Measurements from ENCODE around the gene TOM1L2.
A peak's percentile ranks its signal among the peaks of the same experiment; 100 is the strongest.
"Not testable (repeated sequence)": the region's sequence is repeated elsewhere in the genome, so short reads cannot be mapped to it uniquely, and the experiment has no call there.

Gene TOM1L2

DNA sequence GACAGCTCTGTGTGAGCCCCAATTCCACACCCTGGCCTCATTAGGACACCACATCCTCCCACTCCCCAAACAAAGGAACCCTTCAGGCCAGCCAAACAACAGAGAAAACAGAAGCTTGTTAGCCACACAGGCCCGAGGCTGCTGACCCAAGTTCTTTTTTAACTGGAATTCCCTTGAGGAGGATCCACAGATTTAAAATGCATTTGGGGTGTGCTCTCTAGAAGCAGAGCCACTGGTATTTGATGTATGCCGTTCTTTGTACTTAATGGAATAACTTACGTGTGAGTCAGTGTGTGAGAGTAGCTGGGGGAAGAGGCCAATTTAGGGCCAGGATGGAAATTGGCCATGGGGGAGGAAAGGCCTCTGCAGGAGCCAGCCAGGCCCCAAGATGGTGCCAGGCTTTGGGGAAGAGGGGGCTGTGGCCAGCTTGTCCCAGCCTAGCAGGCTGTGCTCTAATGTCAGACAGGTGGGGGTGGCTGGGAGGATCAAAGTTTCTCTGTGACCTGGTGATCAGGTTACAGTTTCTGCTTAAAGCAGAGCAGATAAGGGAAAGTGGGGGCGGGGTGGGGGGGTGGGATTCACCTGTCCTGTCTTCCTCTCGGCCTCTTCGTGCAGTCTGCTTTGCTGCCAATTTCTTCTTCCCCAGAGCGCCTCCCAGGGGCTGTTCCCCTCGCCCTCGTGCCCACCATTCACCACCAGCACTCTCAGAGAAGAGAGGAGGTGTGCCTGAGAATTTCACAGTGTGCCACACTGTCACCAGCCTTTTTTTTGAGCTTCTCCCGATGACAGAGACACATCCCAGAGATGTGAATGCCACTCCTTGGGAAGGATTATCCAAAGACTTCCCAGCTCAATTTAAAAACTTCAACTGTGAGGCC lies 50.8 kb downstream of the TOM1L2 start:
- DNase-seq = no peak

DNA sequence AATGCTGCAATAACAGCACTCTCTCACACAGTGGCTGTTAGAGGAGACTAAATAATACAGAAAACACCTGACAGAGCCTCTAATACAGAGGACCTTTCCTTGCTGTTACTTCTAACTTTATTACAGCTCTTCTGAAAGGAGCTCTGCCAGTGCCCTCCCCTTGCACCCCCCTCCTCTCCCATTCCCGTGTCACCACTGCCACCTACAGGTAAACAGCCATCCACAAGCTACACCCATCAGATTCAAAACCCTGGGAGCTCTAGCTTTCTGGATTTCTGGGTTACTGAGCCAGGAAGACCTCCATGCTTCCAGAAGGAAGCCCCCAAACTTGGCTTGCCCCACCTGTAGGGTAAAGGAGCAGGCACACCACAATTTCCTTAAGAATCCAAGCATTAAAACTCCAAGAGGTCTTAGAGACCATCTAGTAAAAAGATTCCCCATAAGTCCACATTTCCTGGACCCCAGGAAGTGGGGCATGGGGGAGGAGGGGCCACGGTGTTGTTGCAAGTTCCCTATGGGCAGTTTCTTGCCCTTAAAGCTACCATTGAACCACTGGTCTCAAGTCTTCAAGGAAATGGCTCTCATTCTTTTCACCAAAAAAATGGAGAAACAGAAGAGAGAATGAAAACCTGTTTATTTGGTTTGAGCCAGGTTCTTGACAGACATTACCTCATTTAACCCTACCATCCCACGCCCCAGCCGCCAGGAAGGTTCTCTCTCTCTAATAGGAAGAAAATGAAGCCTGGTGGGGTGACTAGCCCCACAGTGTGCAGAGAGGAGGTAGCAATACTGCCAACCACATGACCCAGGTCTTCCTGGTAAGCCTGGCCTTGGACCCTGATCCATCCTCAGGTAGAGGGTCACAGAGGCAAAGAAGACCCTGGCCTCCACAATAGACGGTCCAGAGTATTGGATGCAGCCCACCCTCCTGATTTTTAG lies 52.8 kb downstream of the TOM1L2 start:
- peak; percentile 13 to 46 (median 28) for DNase-seq

DNA sequence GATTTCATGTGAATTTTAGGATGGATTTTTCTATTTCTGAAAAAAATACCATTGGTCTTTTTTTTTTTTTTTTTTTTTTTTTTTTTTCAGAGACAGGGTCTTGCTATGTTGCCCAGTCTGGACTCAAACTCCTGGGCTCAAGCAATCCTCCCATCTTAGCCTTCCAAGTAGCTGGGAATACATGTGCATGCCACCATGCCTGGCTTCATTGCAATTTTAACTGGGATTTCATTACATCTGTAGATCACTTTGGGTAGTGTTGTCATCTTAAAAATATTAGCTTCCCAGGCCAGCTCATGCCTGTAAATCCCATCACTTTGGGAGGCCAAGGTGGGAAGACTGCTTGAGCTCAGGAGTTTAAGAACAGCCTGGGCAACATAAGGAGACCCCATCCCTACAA lies 54.8 kb downstream of the TOM1L2 start:
- DNase-seq = no peak

DNA sequence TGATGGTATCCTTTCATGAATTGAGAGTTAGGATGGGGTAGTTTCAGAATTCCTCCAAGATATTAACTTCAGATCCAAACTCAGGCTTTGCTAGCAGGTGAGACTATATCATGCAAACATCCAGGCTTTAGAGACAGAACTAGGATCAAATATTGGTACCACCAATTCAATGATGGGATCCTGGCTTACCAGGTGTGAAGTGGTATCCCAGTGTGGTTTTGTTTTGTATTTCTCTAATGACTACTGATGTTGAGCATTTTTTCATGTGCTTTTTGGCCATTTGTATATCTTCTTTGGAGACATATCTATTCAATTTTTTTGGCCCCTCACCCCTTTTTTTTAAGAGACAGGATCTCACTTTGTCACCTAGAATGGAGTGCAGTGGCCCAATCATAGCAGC lies 57.0 kb downstream of the TOM1L2 start:
- no peak for DNase-seq

GRCh38 chr17:17913695-17914332 lies 58.4 kb downstream of the TOM1L2 start:
- peak in 1 of 4 experiments; percentile 10 for DNase-seq

GRCh38 chr17:17912336-17912735 lies 59.9 kb downstream of the TOM1L2 start:
- DNase-seq = not testable (repeated sequence)

GRCh38 chr17:17911001-17911613 lies 61.1 kb downstream of the TOM1L2 start:
- DNase-seq = no peak

DNA sequence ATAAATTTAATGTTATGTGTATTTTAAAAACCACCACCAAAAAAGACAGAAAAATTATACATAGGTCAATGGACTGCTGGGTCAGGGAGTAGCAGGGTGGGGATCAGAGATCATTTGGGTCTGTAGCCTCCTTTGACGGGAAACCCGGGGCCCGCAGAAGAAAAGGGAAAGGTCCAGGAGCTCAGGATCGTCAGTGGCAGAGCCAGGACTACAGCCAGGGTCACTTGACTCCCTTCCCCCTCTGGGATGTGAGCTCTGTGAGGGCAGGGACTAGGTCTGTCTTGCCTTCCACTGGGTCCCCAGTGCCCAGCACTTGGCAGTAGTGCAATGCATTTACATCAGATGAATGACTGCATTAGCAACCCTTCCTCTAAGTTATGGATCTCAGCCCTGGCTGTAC lies 62.1 kb downstream of the TOM1L2 start:
- no peak for DNase-seq

DNA sequence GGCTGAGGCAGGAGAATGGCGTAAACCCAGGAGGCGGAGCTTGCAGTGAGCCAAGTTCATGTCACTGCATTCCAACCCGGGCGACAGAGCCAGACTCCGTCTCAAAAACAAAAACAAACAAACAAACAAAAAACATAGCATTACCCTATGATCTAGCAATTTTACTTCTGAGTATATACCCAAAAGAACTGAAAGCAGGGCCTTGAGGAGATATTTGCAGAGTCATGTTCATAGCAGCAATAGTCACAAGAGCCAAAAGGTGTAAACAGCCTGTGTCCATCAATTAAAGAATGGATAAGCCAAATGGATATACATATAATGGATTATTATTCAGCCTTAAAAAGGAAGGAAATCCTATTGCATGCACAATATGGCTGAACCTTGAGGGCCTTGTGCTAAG lies 63.1 kb downstream of the TOM1L2 start:
- DNase-seq = no peak

GRCh38 chr17:17907469-17907868 lies 64.7 kb downstream of the TOM1L2 start:
- no peak for DNase-seq

- DNase-seq = no peak
Observed at GRCh38 chr17:17906418-17907215, 65.6 kb downstream of the TOM1L2 start.

GRCh38 chr17:17905036-17905320 lies 67.2 kb downstream of the TOM1L2 start:
- no peak for DNase-seq

DNA sequence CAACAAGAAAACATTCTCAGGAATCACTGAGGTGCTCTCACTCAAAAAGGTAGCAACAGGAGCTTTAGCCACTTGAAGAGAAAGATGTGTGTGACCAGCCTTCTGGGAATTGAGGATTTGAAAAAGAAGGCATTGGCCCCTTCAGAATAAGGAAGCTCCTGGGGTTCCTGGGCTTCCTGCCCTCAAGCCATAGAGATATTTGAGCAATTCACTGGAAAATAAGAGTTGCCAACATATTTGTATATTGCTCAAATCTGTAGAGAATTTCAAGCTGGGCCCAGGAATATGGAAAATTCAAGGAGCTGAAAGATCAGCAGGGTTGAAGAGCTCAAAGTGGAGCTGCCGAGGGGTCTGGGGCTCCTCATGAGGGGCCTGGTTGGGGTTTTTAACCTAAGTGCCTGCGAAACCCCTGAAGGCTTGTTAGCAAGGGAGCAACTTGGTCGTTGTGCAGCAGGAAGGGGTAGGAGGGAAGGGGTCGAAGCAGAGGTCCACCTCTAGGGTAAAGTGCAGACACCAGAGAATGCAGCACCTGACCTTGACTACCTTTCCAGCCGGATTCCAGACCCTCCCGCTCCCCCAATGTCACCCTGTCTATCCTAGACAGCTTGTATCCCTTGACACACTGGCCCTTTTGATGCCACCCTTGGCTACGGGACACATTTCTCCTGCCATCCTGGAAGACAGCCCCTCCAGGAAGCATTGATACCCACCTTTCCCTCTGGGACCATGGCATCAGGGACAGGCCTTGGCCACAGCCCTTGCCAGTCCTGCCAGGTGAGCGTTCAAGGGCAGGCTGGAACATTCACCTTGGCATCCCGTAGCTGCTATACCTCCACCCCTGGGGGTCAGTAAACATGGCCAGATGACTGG lies 67.8 kb downstream of the TOM1L2 start:
- DNase-seq = no peak

- DNase-seq = no peak
Observed at GRCh38 chr17:17902877-17903276, 69.3 kb downstream of the TOM1L2 start.

DNA sequence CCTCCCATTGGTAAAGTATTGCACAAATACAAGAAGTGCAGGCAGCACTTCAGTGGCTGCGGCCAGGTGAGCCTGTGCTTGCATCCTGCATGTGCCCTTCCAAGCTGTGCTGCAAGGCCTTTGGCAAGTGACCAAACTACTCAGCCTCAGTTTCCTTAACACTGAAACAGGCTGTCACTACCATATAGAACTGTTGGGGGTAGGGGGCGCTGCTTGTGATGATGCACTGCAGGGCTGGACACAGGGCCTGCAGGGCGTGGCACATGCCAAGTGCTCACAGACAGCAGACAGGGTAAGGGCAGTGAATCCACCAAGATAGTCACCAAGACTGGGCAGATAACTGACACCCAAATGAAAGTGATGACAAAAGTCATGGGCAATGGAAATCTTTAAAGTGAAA lies 69.8 kb downstream of the TOM1L2 start:
- no peak for DNase-seq

DNA sequence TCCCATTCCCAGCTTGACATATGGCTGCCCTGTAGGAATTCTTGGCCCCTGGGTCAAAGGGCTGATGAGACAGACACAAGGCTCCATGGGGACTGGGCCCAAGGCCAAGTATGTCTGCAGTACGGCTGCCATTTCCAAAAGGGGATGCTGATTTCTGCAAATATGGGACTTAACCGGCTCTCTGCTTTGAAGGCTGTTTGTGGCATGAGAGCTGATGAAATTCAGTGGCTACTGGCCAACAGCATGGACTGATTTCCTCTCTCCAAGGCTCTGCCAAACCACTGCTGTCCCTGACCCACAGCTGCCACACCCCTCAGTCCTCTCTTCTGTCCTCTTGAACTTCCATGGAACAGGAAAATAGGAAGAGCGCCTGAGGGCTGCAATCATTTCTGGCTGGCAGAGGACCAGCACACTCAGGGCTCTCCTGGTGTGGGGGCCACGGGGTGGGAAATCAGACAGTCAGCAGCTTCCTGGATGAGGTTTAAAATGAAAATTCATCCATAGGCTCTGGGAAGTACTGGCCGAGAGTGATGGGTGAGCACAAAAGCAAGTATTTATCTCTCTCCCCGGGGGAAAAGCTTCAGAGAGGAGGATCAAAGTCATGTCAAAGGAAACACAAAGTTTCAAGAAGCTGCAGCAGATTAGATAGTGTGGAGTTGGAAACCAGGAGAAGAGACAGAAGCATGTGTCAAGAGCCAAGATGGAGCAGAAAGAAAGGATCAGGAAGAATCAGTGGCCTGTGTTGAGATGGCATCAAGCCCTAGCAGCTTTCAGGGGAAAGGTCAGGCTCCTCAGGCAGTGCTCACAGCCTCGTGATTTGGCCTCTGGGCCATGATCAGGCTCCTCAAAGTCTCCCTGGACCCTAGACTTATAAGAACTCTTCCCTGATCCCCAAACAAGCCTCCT lies 71.3 kb downstream of the TOM1L2 start:
- no peak for DNase-seq

- no peak for DNase-seq
Observed at GRCh38 chr17:17899486-17899885, 72.7 kb downstream of the TOM1L2 start.

DNA sequence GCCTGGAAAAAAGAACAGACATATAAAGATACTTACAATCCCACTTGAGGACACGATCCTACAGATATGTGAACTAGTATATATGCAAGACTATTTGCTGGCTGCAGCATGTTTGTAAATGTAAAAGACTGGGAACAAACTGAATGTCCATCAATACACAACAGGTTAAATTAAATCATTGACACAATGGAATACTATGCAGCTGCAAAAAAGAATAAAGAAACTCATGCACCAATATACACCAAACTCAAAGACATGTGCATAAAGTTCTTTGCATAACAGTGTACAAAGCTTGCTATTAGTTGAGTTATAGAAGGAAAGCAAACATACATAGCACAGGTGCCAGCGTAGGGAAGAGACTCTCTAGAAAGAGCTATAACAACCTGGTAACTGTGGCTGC lies 73.5 kb downstream of the TOM1L2 start:
- no peak for DNase-seq

DNA sequence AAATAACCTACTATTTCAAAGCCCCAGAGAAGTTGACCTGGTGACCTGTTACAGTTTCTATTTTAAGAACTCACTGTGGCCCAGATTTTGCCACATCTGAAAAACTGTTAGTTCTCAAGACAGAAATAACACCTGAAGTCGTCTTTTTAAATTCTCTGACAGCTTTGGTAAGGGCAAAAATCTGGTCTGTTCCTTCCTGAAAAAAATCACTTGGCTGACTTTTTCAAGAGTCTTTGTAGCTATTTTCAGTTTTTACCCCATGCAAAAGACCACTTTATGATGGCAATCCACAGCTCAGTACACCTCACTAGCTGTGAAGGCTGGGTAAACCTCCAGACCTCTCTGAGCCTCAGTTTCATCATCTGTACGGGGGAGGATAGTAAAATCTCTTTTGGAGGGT lies 74.8 kb downstream of the TOM1L2 start:
- no peak for DNase-seq

DNA sequence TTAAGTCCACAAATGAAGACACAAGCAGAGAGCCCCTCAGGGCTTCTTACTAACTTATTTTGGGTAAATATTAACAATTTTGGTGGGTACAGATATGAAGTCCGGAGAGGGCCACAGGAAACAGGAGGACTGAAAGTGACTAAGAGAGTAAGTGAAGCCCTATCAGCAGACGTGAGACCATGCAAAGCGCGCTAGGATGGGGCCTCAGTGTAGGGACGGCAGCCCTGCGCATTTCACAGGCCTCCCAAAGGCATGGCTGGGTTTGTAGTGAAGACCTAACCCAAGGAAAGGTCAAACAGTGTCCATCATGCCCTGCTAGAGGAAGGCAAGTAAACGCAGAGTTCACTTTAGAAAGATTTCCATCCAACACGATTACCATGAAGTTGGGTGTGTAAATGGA lies 75.5 kb downstream of the TOM1L2 start:
- no peak for DNase-seq

Measured in activated naive CD4-positive, alpha-beta T cell (primary cell).